ENCODE results near the gene GSTK1.
"Not testable (repeated sequence)": the region's sequence is repeated elsewhere in the genome, so short reads cannot be mapped to it uniquely, and the experiment has no call there.

GSTK1 gene

DNA sequence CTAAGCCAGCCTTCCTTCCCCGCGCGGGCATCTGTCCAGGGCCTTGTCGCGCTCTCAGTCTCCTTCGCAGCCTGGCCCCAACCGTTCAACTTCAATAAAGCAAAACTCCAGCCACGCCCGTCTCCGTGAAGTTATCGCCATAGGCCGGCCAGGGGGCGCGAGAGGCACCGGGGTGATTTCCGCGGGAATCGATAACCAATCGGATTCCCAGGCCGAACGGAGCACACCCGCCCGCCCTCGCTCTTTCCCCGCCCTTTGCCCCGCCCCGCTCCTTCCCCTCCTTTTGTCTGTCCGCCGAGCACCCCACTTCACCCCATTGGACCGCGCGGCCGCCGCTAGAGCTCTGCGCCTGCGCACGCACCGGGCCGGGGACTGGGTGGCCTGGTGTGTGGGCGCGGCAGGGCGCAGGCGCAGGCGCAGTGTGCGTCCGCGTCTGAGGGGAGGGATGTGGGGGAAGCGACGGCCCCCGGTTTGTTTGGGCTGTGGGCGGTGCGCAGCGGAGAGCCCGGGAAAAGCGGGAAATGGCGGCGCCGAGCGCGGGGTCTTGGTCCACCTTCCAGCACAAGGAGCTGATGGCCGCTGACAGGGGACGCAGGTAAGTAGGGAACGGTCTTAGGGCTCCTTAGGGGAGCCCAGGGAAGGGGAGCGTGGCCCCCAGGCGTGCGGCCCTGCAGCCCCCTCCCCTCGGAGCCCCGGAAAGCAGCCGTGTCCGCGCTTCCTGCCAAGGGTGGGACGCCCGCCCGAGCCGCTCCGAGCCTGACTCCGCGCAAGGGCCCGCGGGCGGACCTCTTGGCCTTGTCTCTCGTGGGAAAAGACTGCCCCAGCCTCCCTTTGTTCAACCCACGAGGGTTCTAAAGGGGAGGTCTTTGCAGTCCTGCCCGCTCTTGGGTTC is 24.9 kb downstream of the GSTK1 start, which contains the start of gene CASP2:
CASP2 (plus strand) TSS at position 417 of the 892 bp plus-strand sequence; CDS start at position 522, 105 bp downstream.
- Histone ChIP-seq H3K9ac (ENCODE audit: low read depth, low read length) (peak within 1 kb of the TSS; percentile 95), H3K36me3 (ENCODE audit: insufficient read depth, low read length) (peaks cover 12% of the 10 kb centered on the region), H3K4me1 (ENCODE audit: insufficient read depth, low read length) (peaks cover 24% of the 10 kb centered on the region), H3K9me3 (ENCODE audit: control insufficient read depth, insufficient read depth, low read length) (no peaks in the 10 kb centered on the region)

DNA sequence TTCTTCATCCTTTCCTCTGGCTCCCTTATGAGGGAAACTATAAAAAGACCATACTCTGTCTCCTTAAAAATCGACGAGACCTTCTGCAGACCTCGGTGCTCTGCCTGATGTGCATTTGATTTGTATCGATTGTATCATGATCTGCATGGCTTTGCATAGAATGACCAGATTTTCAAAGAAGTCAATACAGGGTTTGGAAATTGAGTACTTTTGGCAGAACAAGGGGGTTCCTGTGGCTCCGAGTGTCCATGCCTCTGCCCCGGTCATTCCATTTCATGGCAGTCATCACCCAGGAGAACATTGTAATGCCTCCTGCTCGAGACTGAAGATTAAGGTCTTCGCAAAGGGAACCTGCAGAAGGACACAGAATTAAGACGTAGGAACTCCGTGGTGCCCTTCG is 25.6 kb downstream of the GSTK1 start:
- H3K9me3 ChIP-seq (ENCODE audit: control insufficient read depth, insufficient read depth, low read length) = no peaks in the 10 kb centered on the region
- peak overlapping the region; percentile 95 for H3K9ac ChIP-seq (ENCODE audit: low read depth, low read length)
- peaks cover 18% of the 10 kb centered on the region for H3K36me3 ChIP-seq (ENCODE audit: insufficient read depth, low read length)
- H3K4me1 ChIP-seq (ENCODE audit: insufficient read depth, low read length) = peaks cover 18% of the 10 kb centered on the region

DNA sequence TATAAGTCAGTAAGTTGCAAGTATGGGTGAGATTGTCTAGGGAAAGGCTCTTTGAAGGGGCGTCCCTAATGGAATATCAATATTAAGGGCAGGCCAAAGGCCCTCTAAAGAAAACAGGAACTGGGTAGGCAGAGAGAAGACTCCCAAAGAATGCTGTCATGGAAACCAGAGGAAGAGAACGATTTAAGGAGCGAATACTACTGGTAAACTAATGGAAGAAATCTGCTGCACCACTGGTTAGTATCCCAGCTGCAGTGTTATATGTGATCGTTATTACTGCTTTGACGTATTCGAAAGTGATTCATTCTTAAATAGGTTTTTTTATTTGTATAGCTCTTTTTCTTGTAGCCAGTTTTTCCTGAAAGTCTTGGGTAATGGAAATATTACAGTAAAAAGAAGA is 26.2 kb downstream of the GSTK1 start:
- H3K9ac ChIP-seq (ENCODE audit: low read depth, low read length) = peak overlapping the region; percentile 95
- no peaks in the 10 kb centered on the region for H3K9me3 ChIP-seq (ENCODE audit: control insufficient read depth, insufficient read depth, low read length)
- H3K36me3 ChIP-seq (ENCODE audit: insufficient read depth, low read length) = peaks cover 24% of the 10 kb centered on the region
- H3K4me1 ChIP-seq (ENCODE audit: insufficient read depth, low read length) = peaks cover 12% of the 10 kb centered on the region; the same call in 1 of the 2 replicates

DNA sequence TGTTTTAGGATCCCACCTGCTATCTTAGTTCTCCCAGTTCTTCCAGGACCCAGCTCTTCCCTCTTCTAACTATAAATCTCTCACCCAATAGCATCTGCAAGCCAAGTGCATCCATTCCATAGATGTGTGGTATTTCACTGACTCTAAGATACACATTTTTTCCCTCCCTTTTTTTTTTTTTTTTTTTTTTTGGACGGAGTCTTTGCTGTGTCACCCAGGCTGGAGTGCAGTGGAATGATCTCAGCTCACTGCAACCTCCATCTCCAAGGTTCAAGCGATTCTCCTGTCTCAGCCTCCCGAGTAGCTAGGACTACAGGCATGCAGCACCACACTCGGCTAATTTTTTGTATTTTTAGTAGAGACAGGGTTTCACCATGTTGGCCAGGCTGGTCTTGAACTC is 26.6 kb downstream of the GSTK1 start:
- H3K36me3 ChIP-seq (ENCODE audit: insufficient read depth, low read length) = peaks cover 29% of the 10 kb centered on the region
- peaks cover 12% of the 10 kb centered on the region; the same call in 1 of the 2 replicates for H3K4me1 ChIP-seq (ENCODE audit: insufficient read depth, low read length)
- H3K9me3 ChIP-seq (ENCODE audit: control insufficient read depth, insufficient read depth, low read length) = not testable (repeated sequence)
- H3K9ac ChIP-seq (ENCODE audit: low read depth, low read length) = peak overlapping the region; percentile 95; the same call in 1 of the 2 replicates

DNA sequence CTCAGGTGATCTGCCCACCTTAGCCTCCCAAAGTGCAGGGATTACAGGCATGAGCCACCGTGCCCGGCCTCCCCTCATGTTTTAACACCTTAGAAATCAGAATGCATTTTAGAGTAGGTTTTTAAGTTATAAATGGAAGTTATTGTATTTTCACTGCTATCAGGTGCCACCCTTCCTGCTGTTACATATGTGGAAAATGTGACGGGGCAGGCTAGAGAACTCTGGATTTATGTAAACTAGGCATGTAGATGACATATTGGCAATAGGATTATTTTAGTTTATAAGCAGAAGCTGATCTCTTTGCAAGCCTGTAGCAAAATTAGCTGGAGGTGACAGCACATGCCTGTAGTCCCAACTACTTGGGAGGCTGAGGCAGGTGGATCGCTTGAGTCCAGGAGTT is 27.1 kb downstream of the GSTK1 start:
- peaks cover 12% of the 10 kb centered on the region; the same call in 1 of the 2 replicates for H3K4me1 ChIP-seq (ENCODE audit: insufficient read depth, low read length)
- H3K9me3 ChIP-seq (ENCODE audit: control insufficient read depth, insufficient read depth, low read length) = no peaks in the 10 kb centered on the region
- H3K36me3 ChIP-seq (ENCODE audit: insufficient read depth, low read length) = peaks cover 31% of the 10 kb centered on the region
- H3K9ac ChIP-seq (ENCODE audit: low read depth, low read length) = no peak overlapping the region

DNA sequence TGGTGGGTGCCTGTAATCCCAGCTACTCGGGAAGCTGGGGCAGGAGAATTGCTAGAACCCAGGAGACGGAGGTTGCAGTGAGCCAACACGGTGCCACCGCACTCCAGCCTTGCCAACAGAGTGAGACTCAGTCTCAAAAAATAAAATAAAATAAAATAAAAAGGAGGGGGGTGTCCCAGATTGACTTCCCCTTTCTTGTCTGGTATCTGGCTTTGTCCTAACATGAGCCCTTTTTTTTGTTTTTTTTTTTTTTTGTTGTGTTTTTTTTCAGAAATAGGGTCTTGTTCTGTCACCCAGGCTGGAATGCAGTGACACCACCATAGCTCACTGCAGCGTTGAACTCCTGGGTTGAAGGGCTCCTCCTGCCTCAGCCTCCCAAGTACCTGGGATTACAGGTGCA is 29.6 kb downstream of the GSTK1 start:
- Histone ChIP-seq H3K4me1 (ENCODE audit: insufficient read depth, low read length) (0 out of 2 replicates have a peak, but pooled peaks cover 6% of the 10 kb centered on the region), H3K9me3 (ENCODE audit: control insufficient read depth, insufficient read depth, low read length) (no peaks in the 10 kb centered on the region), H3K36me3 (ENCODE audit: insufficient read depth, low read length) (peaks cover 44% of the 10 kb centered on the region), H3K9ac (ENCODE audit: low read depth, low read length) (no peak overlapping the region)

DNA sequence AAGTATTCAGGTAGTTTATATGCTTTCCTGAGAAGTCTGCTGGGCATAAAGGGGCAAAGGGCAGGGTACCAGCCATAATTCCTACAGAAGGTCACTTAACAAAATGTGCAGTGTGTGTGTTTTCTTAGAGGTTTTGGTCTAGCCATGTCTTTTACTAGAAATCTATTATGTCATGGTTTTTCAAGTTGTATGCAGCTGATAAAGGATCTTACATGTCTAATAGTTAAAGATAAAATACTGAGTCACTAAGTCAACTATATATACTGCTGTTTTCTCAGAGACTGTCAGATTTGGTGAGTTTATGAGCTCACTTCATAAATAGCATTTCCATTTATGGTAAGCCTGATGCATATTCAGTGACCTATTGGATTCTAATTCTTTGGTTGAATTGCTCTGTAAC is 32.6 kb downstream of the GSTK1 start:
- Histone ChIP-seq H3K9me3 (ENCODE audit: control insufficient read depth, insufficient read depth, low read length) (no peaks in the 10 kb centered on the region), H3K4me1 (ENCODE audit: insufficient read depth, low read length) (no peaks in the 10 kb centered on the region), H3K9ac (ENCODE audit: low read depth, low read length) (no peak overlapping the region), H3K36me3 (ENCODE audit: insufficient read depth, low read length) (peaks cover 59% of the 10 kb centered on the region)

DNA sequence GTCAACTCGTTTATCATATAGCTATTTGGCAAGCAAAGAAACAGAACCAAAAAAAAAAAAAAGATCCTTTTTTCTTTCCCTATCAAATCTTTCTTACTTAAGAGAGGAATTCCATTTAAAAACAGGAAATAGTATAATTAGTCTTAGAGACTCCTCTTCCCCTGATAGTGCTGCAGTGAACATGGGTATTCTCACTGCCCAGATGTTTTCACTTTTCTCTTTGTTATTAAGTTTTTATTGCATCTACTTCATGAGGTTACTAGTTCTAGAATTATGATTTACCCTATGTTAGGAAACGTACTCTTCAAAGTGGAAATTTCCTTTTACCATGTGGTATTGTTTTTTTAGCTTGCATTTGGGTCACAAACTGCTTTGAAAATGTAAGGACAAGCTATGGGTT is 33.4 kb downstream of the GSTK1 start:
- no peaks in the 10 kb centered on the region for H3K4me1 ChIP-seq (ENCODE audit: insufficient read depth, low read length)
- peaks cover 65% of the 10 kb centered on the region for H3K36me3 ChIP-seq (ENCODE audit: insufficient read depth, low read length)
- no peaks in the 10 kb centered on the region for H3K9me3 ChIP-seq (ENCODE audit: control insufficient read depth, insufficient read depth, low read length)
- H3K9ac ChIP-seq (ENCODE audit: low read depth, low read length) = no peak overlapping the region

DNA sequence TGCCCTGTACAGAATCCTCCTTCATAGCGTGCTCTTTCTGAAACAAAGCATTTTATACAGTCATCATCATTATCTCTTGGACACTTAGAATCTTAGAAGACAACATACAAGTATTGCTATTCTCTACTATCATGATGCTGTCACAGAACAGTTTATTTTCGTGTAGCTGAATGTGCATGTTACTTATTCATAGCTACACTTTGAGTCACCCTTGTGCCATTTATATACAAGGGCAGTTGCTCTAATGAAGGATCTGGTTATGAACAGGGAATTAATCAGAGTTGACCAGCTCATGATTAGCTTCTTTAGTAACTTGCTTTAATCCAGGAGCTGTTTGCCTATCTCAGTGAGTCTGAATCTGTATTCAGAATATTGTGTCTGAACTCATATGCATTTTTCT is 36.1 kb downstream of the GSTK1 start:
- Histone ChIP-seq H3K36me3 (ENCODE audit: insufficient read depth, low read length) (peaks cover 55% of the 10 kb centered on the region), H3K4me1 (ENCODE audit: insufficient read depth, low read length) (no peaks in the 10 kb centered on the region), H3K9ac (ENCODE audit: low read depth, low read length) (no peak overlapping the region), H3K9me3 (ENCODE audit: control insufficient read depth, insufficient read depth, low read length) (no peaks in the 10 kb centered on the region)

DNA sequence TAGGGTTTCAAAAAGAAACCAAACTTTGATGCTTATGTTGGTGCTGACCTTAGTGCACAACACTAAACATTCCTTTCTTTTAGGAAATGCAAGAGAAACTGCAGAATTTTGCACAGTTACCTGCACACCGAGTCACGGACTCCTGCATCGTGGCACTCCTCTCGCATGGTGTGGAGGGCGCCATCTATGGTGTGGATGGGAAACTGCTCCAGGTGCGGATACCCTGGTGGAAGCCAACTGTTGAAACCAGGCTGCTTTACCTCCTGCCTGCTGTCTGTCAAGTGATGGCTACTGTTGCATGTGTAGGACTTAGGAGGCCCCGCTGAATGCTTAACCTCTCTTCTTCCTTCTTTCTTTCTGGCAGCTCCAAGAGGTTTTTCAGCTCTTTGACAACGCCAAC is 36.6 kb downstream of the GSTK1 start:
- Histone ChIP-seq H3K4me1 (ENCODE audit: insufficient read depth, low read length) (no peaks in the 10 kb centered on the region), H3K9me3 (ENCODE audit: control insufficient read depth, insufficient read depth, low read length) (no peaks in the 10 kb centered on the region), H3K9ac (ENCODE audit: low read depth, low read length) (no peak overlapping the region), H3K36me3 (ENCODE audit: insufficient read depth, low read length) (peaks cover 54% of the 10 kb centered on the region)

DNA sequence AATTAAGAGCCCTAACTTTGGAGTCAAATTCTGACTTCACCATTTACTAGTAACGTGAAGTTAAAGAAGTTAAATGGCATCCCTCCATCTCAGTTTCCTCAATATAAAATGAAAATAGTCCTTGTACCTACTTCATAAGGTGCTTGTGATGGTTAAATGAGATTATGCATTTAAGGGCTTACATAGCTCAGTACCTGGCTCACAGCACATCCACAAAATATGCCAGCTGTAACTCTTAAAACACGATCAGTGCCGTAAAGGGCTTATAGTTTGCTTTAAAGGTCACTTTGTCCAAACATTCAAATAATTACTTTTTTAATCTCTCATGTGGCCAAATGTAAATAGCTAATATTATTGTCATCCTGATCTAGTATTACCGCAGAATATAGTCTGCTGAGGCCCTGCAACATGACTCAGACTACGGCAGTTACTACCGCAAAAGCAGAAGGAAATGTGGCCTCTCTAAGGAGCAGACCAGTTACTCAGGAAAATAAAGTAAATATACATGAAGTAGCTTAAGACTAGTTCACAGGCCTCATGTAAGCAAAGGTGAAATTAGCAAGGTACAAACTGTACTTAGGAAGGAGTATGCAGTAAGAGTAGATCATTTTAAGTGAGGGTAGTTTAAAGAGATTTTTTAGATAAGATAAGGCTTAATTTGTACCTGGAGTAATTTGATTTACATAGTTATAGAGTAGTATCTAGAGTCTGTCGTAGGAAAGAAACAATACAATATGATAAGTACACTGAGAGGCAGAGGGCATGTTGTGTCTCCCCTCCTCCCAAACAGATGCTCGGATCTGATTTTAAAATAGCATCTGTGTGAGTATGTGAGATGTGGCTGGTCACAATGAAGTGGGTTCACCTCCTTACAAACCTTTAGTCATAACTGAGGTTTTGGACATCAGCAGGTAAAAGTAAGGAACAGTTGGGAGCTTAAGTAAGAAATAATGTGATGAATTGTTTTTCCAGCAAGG is 38.0 kb downstream of the GSTK1 start:
- Histone ChIP-seq H3K4me1 (ENCODE audit: insufficient read depth, low read length) (no peaks in the 10 kb centered on the region), H3K36me3 (ENCODE audit: insufficient read depth, low read length) (peaks cover 45% of the 10 kb centered on the region), H3K9me3 (ENCODE audit: control insufficient read depth, insufficient read depth, low read length) (no peaks in the 10 kb centered on the region), H3K9ac (ENCODE audit: low read depth, low read length) (no peak overlapping the region)

DNA sequence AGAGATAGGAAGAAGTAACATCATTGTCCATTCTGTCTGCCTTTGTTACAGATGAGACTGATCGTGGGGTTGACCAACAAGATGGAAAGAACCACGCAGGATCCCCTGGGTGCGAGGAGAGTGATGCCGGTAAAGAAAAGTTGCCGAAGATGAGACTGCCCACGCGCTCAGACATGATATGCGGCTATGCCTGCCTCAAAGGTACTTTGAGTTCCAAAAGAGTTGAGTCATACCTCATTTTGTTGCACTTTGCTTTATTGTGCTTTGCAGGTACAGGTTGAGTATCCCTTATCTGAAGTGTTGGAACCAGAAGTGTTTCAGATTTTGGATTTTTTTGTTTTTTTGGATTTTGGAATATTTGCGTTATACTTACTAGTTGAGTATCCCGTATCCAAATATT is 40.5 kb downstream of the GSTK1 start:
- Histone ChIP-seq H3K9me3 (ENCODE audit: control insufficient read depth, insufficient read depth, low read length) (no peaks in the 10 kb centered on the region; the same call in 1 of the 2 replicates), H3K9ac (ENCODE audit: low read depth, low read length) (no peak overlapping the region), H3K36me3 (ENCODE audit: insufficient read depth, low read length) (peaks cover 41% of the 10 kb centered on the region), H3K4me1 (ENCODE audit: insufficient read depth, low read length) (no peaks in the 10 kb centered on the region)

DNA sequence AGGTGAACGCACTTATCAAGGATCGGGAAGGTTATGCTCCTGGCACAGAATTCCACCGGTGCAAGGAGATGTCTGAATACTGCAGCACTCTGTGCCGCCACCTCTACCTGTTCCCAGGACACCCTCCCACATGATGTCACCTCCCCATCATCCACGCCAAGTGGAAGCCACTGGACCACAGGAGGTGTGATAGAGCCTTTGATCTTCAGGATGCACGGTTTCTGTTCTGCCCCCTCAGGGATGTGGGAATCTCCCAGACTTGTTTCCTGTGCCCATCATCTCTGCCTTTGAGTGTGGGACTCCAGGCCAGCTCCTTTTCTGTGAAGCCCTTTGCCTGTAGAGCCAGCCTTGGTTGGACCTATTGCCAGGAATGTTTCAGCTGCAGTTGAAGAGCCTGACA is 41.7 kb downstream of the GSTK1 start:
- Histone ChIP-seq H3K4me1 (ENCODE audit: insufficient read depth, low read length) (no peaks in the 10 kb centered on the region), H3K9me3 (ENCODE audit: control insufficient read depth, insufficient read depth, low read length) (no peaks in the 10 kb centered on the region; the same call in 1 of the 2 replicates), H3K9ac (ENCODE audit: low read depth, low read length) (no peak overlapping the region), H3K36me3 (ENCODE audit: insufficient read depth, low read length) (peaks cover 41% of the 10 kb centered on the region)

DNA sequence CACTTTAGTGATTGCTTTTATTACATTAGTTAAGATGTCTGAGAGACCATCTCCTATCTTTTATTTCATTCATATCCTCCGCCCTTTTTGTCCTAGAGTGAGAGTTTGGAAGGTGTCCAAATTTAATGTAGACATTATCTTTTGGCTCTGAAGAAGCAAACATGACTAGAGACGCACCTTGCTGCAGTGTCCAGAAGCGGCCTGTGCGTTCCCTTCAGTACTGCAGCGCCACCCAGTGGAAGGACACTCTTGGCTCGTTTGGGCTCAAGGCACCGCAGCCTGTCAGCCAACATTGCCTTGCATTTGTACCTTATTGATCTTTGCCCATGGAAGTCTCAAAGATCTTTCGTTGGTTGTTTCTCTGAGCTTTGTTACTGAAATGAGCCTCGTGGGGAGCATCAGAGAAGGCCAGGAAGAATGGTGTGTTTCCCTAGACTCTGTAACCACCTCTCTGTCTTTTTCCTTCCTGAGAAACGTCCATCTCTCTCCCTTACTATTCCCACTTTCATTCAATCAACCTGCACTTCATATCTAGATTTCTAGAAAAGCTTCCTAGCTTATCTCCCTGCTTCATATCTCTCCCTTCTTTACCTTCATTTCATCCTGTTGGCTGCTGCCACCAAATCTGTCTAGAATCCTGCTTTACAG is 42.3 kb downstream of the GSTK1 start:
- H3K36me3 ChIP-seq (ENCODE audit: insufficient read depth, low read length) = peaks cover 36% of the 10 kb centered on the region
- H3K9ac ChIP-seq (ENCODE audit: low read depth, low read length) = no peak overlapping the region
- H3K4me1 ChIP-seq (ENCODE audit: insufficient read depth, low read length) = no peaks in the 10 kb centered on the region
- no peaks in the 10 kb centered on the region; the same call in 1 of the 2 replicates for H3K9me3 ChIP-seq (ENCODE audit: control insufficient read depth, insufficient read depth, low read length)

All from ES-I3 (cell line).